Upper lobe of left lung (tissue), 6 donors: ENCODE results near the gene KLK14. TPM values are rescaled to one million over a fixed set of nuclear protein-coding genes. Genes with fewer than 3 reads are reported as not detected.
A peak's percentile ranks its signal among the peaks of the same experiment; 100 is the strongest.

Experiments used
- ATAC-seq, 2 donors: fragments of 200-7000 bp; cut with Tn5 transposase; one replicate each; pipeline ENCODE4 v1.9.1; 2022; ENCODE audit warnings: mild to moderate bottlenecking in 2 of 2, moderate library complexity in 2 of 2; ENCODE audit not compliant: low FRiP score in 2 of 2
- DNase-seq, 2 donors: peaks; one replicate each; pipeline ENCODE4 v3.0.0-alpha.2; 2019 to 2020
- H3K27ac ChIP-seq, 4 donors: fragments of 200-600 bp; sonication (generic); one replicate each; pipeline ENCODE4 v1.5.1; 2016 to 2019
- H3K27me3 ChIP-seq, 4 donors: fragments of 200-600 bp; sonication (generic); one replicate each; pipeline ENCODE4 v1.5.1; 2017 to 2019
- H3K36me3 ChIP-seq, 4 donors: fragments of 200-600 bp; sonication (generic); one replicate each; pipeline ENCODE4 v1.5.1; 2016 to 2019
- H3K4me1 ChIP-seq, 4 donors: fragments of 200-600 bp; sonication (generic); one replicate each; pipeline ENCODE4 v1.5.1; 2018 to 2019
- H3K4me3 ChIP-seq, 4 donors: fragments of 200-600 bp; sonication (generic); one replicate each; pipeline ENCODE4 v1.5.1; 2017 to 2019; ENCODE audit warnings: mild to moderate bottlenecking in 2 of 4, moderate library complexity in 1 of 4
- H3K9me3 ChIP-seq, 4 donors: fragments of 200-600 bp; sonication (generic); one replicate each; pipeline ENCODE4 v1.5.1; 2018 to 2019
- CTCF ChIP-seq, 6 experiments: fragments of 450-650 bp in 4 of 6; fragments of 200-600 bp in 2 of 6; sonication (generic) in 2 of 6; IDR thresholded peaks; one replicate each; pipeline ENCODE4 v1.5.1; 2016 to 2019; ENCODE audit warnings: antibody characterized with exemption in 6 of 6
- EP300 ChIP-seq, 4 donors: sonication (generic); formaldehyde crosslinking; IDR thresholded peaks; one replicate each; pipeline ENCODE4 v1.5.1; 2017; ENCODE audit warnings: antibody characterized with exemption in 4 of 4, control low read depth in 2 of 4
- POLR2A ChIP-seq, 4 donors: fragments of 450-650 bp; IDR thresholded peaks; one replicate each; pipeline ENCODE4 v1.5.1; 2016 to 2017; ENCODE audit warnings: antibody characterized with exemption in 4 of 4, mild to moderate bottlenecking in 2 of 4
- POLR2AphosphoS5 ChIP-seq, 2 donors: sonication (generic); formaldehyde crosslinking; IDR thresholded peaks; one replicate each; pipeline ENCODE4 v1.5.1; 2017; ENCODE audit warnings: antibody characterized with exemption in 2 of 2
- WGBS, 2 donors: methylation state at CpG; one replicate each; pipeline ENCODE4 v1.1.5; 2017 to 2018; 5-methylcytosine and 5-hydroxymethylcytosine counted together
- total RNA-seq, 6 donors: library from RNA; depleted of rRNA in 4 of 6; stranded (reverse); fragments of >200 nt in 4 of 6; gene quantifications; one replicate each; pipeline versions ENCODE4 v1.1.0 to v1.2.1, GENCODE V29; 2016 to 2021
- donor health status: DM: no; HTN: no; CAD: no; lungs with moderate emphysema.
- donor health status: DM: no; HTN: yes; CAD: no; lungs with severe emphysema.

KLK14 gene
- total RNA-seq, 6 donors from 2014 or later, result 1.2 to 2.1 (median 2.0) TPM; not detected in 3

GRCh38 chr19:51097796-51098195 lies 15.1 kb upstream of the KLK14 start:
- H3K27ac ChIP-seq, result no peak overlapping the region
- H3K4me3 ChIP-seq, result no peak overlapping the region
- no peak for TF ChIP-seq POLR2AphosphoS5 (IDR thresholded peaks at IDR 0.05)
- no peak for TF ChIP-seq EP300 (IDR thresholded peaks at IDR 0.05)
- no peak for TF ChIP-seq POLR2A (IDR thresholded peaks at IDR 0.05)
- no peak for TF ChIP-seq CTCF (IDR thresholded peaks at IDR 0.05)
- ATAC-seq, result no peak
- no peak for DNase-seq
- H3K27me3 ChIP-seq, result no peaks in the 10 kb centered on the region
- H3K36me3 ChIP-seq, result peaks cover 2 to 44% (median 14%) of the 10 kb centered on the region in 4 donors
- H3K4me1 ChIP-seq, result peaks cover 0 to 10% (median 3%) of the 10 kb centered on the region in 4 donors
- H3K9me3 ChIP-seq, result no peaks in the 10 kb centered on the region
- WGBS, 2 donors, result 77 to 82% methylated on average over 15 to 19 of the region's 20 CpGs

GRCh38 chr19:51097166-51097738 lies 14.6 kb upstream of the KLK14 start:
- Histone ChIP-seq H3K4me3 (no peak overlapping the region), H3K36me3 (peaks cover 0 to 38% (median 11%) of the 10 kb centered on the region in 4 donors), H3K27ac (no peak overlapping the region), H3K27me3 (no peaks in the 10 kb centered on the region), H3K4me1 (peaks cover 0 to 10% (median 3%) of the 10 kb centered on the region in 4 donors), H3K9me3 (no peaks in the 10 kb centered on the region)
- peak; percentile 62 to 63 for ATAC-seq
- peak in 1 of 2 donors; percentile 81 for DNase-seq
- peak in 5 of 6 experiments; percentile 43 to 60 (median 55) for TF ChIP-seq CTCF (IDR thresholded peaks at IDR 0.05)
- no peak for TF ChIP-seq POLR2AphosphoS5 (IDR thresholded peaks at IDR 0.05)
- no peak for TF ChIP-seq EP300 (IDR thresholded peaks at IDR 0.05)
- TF ChIP-seq POLR2A (IDR thresholded peaks at IDR 0.05), result no peak
- WGBS, 2 donors, result 4 to 24% methylated on average over 3 to 8 of the region's 8 CpGs

- Histone ChIP-seq H3K27me3 (no peaks in the 10 kb centered on the region), H3K4me1 (peaks cover 0 to 10% (median 3%) of the 10 kb centered on the region in 4 donors), H3K4me3 (no peak overlapping the region), H3K27ac (no peak overlapping the region), H3K36me3 (peaks cover 0 to 32% (median 7%) of the 10 kb centered on the region in 4 donors), H3K9me3 (no peaks in the 10 kb centered on the region)
- DNase-seq (no peak), ATAC-seq (no peak)
- 83 to 90% methylated on average over 6 of the region's 6 CpGs for WGBS, 2 donors
- no peak for TF ChIP-seq POLR2AphosphoS5 (IDR thresholded peaks at IDR 0.05)
- TF ChIP-seq CTCF (IDR thresholded peaks at IDR 0.05), result no peak
- no peak for TF ChIP-seq EP300 (IDR thresholded peaks at IDR 0.05)
- TF ChIP-seq POLR2A (IDR thresholded peaks at IDR 0.05), result no peak
Observed at GRCh38 chr19:51096473-51097165, 13.9 kb upstream of the KLK14 start.

GRCh38 chr19:51094696-51095279 lies 12.1 kb upstream of the KLK14 start:
- Histone ChIP-seq H3K36me3 (peaks cover 0 to 18% (median 5%) of the 10 kb centered on the region in 4 donors), H3K27ac (no peak overlapping the region), H3K4me3 (no peak overlapping the region), H3K4me1 (peaks cover 0 to 10% (median 3%) of the 10 kb centered on the region in 4 donors), H3K9me3 (no peaks in the 10 kb centered on the region), H3K27me3 (no peaks in the 10 kb centered on the region)
- no peak for TF ChIP-seq POLR2A (IDR thresholded peaks at IDR 0.05)
- peak; percentile 34 to 74 (median 44) for TF ChIP-seq CTCF (IDR thresholded peaks at IDR 0.05)
- no peak for ATAC-seq
- DNase-seq, result peak in 1 of 2 donors; percentile 38
- WGBS, 2 donors, result 29 to 34% methylated on average over 12 of the region's 15 CpGs
